ENCODE results near the gene MRPS10.

GRCh38 chr6:42201382-42201781 is 16.3 kb downstream of the MRPS10 start:
- TF ChIP-seq CTCF (IDR thresholded peaks at IDR 0.05; ENCODE audit: low read depth, low read length) (no peak), EZH2phosphoT487 (IDR thresholded peaks at IDR 0.05; ENCODE audit: low read depth) (no peak)
